Gastroesophageal sphincter (tissue), 4 donors: ENCODE results near the gene MFAP2. TPM values are rescaled to one million over a fixed set of nuclear protein-coding genes. Genes with fewer than 3 reads are reported as not detected.
A peak's percentile ranks its signal among the peaks of the same experiment; 100 is the strongest.
"Not testable (repeated sequence)": the region's sequence is repeated elsewhere in the genome, so short reads cannot be mapped to it uniquely, and the experiment has no call there.

Experiments used
- ATAC-seq: fragments of 150-250 bp; one replicate; pipeline ENCODE4 v1.9.1; 2016; ENCODE audit warnings: mild to moderate bottlenecking, moderate library complexity
- H3K27ac ChIP-seq, 4 donors: fragments of 200-600 bp; sonication (generic) in 3 of 4; 1 replicate in 3 of 4; 2 replicates in 1 of 4; pipeline ENCODE4 v1.5.1; 2016 to 2019
- H3K27me3 ChIP-seq: fragments of 200-600 bp; sonication (generic); one replicate; pipeline ENCODE4 v1.5.1; 2019
- H3K36me3 ChIP-seq, 2 donors: fragments of 200-600 bp; sonication (generic); one replicate each; pipeline ENCODE4 v1.5.1; 2019; ENCODE audit warnings: control low read depth in 1 of 2
- H3K4me1 ChIP-seq, 3 donors: fragments of 200-600 bp; sonication (generic); 1 replicate in 2 of 3; 2 replicates in 1 of 3; pipeline ENCODE4 v1.5.1; 2016 to 2019; ENCODE audit warnings: control low read depth in 2 of 3
- H3K4me3 ChIP-seq, 2 donors: fragments of 200-600 bp; sonication (generic); one replicate each; pipeline ENCODE4 v1.5.1; 2019; ENCODE audit warnings: mild to moderate bottlenecking in 1 of 2, moderate library complexity in 1 of 2
- H3K9me3 ChIP-seq, 3 donors: fragments of 200-600 bp; sonication (generic); one replicate each; pipeline ENCODE4 v1.5.1; 2017 to 2019; ENCODE audit warnings: control low read depth in 2 of 3
- CTCF ChIP-seq, 4 experiments: fragments of 200-600 bp in 2 of 4; fragments of 450-650 bp in 2 of 4; sonication (generic) in 1 of 4; IDR thresholded peaks; one replicate each; pipeline ENCODE4 v1.5.1; 2017 to 2019; ENCODE audit warnings: antibody characterized with exemption in 4 of 4, mild to moderate bottlenecking in 2 of 4, moderate library complexity in 2 of 4
- EP300 ChIP-seq: sonication (generic); formaldehyde crosslinking; IDR thresholded peaks from one replicate; pipeline ENCODE4 v1.6.1; 2017; ENCODE audit warnings: antibody characterized with exemption, mild to moderate bottlenecking
- POLR2A ChIP-seq, 2 donors: fragments of 450-650 bp; IDR thresholded peaks; one replicate each; pipeline ENCODE4 v1.6.1; 2017; ENCODE audit warnings: antibody characterized with exemption in 2 of 2, mild to moderate bottlenecking in 2 of 2, moderate library complexity in 1 of 2
- POLR2AphosphoS5 ChIP-seq: sonication (generic); formaldehyde crosslinking; IDR thresholded peaks from one replicate; pipeline ENCODE4 v1.6.1; 2017; ENCODE audit warnings: antibody characterized with exemption
- WGBS, 2 donors: methylation state at CpG; one replicate each; pipeline ENCODE4 v1.1.5; 2018; ENCODE audit warnings: low coverage in 1 of 2; 5-methylcytosine and 5-hydroxymethylcytosine counted together
- total RNA-seq, 4 donors: library from RNA; depleted of rRNA; stranded (reverse); fragments of >200 nt; gene quantifications; one replicate each; pipeline ENCODE4 v1.1.0, GENCODE V29; 2016

Gene MFAP2
- total RNA-seq, 4 donors from 2014 or later = 4.2 to 12.1 (median 7.2) TPM

- Histone ChIP-seq H3K4me3 (no peak overlapping the region), H3K27me3 (no peaks in the 10 kb centered on the region), H3K36me3 (peaks cover 0 to 99% of the 10 kb centered on the region in 2 donors), H3K4me1 (no peaks in the 10 kb centered on the region), H3K27ac (no peak overlapping the region), H3K9me3 (no peaks in the 10 kb centered on the region)
- WGBS, 2 donors = 94 to 100% methylated on average over 7 to 17 of the region's 19 CpGs
- no peak for ATAC-seq
- TF ChIP-seq CTCF (IDR thresholded peaks at IDR 0.05) = no peak
- TF ChIP-seq EP300 = no peak
- TF ChIP-seq POLR2AphosphoS5 = no peak
- TF ChIP-seq POLR2A (IDR thresholded peaks at IDR 0.05) = no peak
Measured at GRCh38 chr1:16944038-16944437, 36.4 kb downstream of the MFAP2 start.

DNA sequence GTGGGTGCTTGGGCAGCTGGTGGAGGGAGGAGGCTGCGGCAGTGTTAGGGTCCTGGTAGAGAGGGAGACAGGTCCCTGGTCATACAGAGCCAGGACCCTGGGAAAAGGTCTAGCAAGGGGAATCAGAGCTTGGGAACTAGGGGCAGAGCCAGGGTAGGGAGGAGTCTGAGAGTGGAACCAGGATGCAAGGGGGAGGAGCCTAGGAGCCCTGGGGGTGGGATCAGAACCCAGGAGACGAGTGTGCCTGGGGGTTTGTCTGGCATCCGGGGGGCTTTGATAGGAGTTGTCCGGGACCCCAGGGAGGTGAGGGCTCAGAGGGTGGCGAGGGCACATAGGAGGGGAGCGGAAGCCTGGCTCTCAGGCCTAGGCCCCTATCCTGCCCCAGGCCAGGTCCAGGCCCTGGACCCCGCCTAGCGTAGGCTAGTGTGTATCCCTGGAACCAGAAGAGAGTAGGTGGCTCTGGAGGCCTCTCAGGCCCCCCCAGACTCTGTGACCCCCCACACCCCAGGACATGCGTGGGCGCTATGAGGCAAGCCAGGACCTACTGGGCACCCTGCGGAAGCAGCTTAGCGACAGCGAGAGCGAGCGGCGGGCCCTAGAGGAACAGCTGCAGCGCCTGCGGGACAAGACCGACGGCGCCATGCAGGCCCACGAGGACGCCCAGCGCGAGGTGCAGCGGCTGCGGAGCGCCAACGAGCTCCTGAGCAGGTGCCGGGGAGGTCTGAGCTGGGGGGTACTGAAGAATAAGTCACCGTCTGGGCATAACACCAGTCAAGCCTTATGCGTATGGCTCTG, 40.8 kb downstream of the MFAP2 start:
- not testable (repeated sequence) for H3K9me3 ChIP-seq, H3K4me1 ChIP-seq, H3K4me3 ChIP-seq, H3K27ac ChIP-seq, H3K27me3 ChIP-seq
- ATAC-seq = peak; percentile 19
- WGBS, 2 donors = 89% methylated on average over 14 to 16 of the region's 32 CpGs
- peaks cover 0 to 100% of the 10 kb centered on the region in 2 donors for H3K36me3 ChIP-seq

- no peak for ATAC-seq
- Histone ChIP-seq H3K27me3 (no peaks in the 10 kb centered on the region), H3K9me3 (no peaks in the 10 kb centered on the region), H3K4me1 (no peaks in the 10 kb centered on the region), H3K27ac (no peak overlapping the region), H3K4me3 (peak overlapping the region in 1 of 2 donors; percentile 11), H3K36me3 (peaks cover 0 to 100% of the 10 kb centered on the region in 2 donors)
- TF ChIP-seq EP300 (no peak), POLR2A (IDR thresholded peaks at IDR 0.05) (no peak), POLR2AphosphoS5 (no peak), CTCF (IDR thresholded peaks at IDR 0.05) (no peak)
- WGBS, 2 donors = 63 to 79% methylated on average over 9 to 10 of the region's 51 CpGs
Measured at GRCh38 chr1:16938351-16939321, 41.8 kb downstream of the MFAP2 start.

DNA sequence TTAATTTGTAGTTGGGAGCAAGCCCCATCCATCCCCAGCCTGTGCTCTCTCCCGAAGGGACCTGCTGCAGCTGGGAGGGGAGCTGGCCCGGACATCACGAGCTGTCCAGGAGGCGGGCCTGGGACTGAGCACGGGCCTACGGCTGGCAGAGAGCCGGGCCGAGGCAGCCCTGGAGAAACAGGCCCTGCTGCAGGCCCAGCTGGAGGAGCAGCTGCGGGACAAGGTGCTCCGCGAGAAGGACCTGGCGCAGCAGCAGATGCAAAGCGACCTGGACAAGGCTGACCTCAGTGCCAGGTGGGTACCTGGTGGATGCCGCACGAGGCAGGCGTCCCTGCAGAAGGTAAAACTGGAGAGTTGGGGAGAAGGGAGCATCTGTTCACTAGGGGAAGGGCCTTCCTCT, 43.8 kb downstream of the MFAP2 start:
- H3K27me3 ChIP-seq, H3K9me3 ChIP-seq, ATAC-seq, H3K4me1 ChIP-seq, H3K4me3 ChIP-seq, H3K27ac ChIP-seq: not testable (repeated sequence)
- peaks cover 0 to 100% of the 10 kb centered on the region in 2 donors for H3K36me3 ChIP-seq
- 84% methylated on average over 3 of the region's 16 CpGs; no CpG with 5 or more reads in 1 of the 2 donors for WGBS, 2 donors

GRCh38 chr1:16933945-16934344, 46.5 kb downstream of the MFAP2 start:
- peaks cover 0 to 95% of the 10 kb centered on the region in 2 donors for H3K36me3 ChIP-seq

DNA sequence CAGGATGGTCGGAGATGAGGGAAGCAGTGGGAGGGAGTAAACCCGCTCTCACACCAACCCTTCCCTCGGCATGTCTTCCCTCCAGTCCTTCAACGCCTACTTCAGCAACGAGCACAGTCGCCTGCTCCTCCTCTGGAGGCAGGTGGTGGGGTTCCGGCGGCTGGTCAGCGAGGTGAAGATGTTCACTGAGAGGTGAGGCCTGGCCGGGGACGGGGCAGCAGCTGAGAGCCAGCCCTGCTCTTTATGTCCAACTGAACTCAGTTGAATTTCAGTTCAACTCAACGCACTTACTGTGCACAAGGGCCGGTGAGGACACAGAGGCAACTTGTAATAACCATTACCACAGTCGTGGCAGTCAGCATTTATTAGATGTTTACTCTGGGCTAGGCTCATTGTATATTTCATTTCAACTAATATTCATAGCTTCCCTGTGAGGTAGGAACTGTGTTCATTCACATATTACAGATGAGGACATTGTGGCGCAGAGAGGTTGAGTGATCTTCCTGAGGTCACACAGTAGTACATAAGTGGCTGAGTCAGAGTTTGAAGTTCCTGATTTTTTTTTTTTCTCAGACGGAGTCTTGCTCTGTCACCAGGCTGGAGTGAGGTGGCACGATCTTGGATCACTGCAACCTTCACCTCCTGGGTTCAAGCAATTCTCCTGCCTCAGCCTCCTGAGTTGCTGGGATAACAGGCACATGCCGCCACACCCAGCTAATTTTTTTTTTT, 49.0 kb downstream of the MFAP2 start:
- peaks cover 0 to 69% of the 10 kb centered on the region in 2 donors for H3K36me3 ChIP-seq
- not testable (repeated sequence) for H3K4me1 ChIP-seq, H3K27me3 ChIP-seq, H3K4me3 ChIP-seq, ATAC-seq, H3K27ac ChIP-seq, H3K9me3 ChIP-seq
- WGBS, 2 donors = 83% methylated on average over 7 to 16 of the region's 18 CpGs

More at GRCh38 chr1:16933945-16934344, 46.5 kb downstream of the MFAP2 start:
- not testable (repeated sequence) for H3K27me3 ChIP-seq, H3K27ac ChIP-seq, H3K4me1 ChIP-seq, H3K4me3 ChIP-seq, ATAC-seq, H3K9me3 ChIP-seq

DNA sequence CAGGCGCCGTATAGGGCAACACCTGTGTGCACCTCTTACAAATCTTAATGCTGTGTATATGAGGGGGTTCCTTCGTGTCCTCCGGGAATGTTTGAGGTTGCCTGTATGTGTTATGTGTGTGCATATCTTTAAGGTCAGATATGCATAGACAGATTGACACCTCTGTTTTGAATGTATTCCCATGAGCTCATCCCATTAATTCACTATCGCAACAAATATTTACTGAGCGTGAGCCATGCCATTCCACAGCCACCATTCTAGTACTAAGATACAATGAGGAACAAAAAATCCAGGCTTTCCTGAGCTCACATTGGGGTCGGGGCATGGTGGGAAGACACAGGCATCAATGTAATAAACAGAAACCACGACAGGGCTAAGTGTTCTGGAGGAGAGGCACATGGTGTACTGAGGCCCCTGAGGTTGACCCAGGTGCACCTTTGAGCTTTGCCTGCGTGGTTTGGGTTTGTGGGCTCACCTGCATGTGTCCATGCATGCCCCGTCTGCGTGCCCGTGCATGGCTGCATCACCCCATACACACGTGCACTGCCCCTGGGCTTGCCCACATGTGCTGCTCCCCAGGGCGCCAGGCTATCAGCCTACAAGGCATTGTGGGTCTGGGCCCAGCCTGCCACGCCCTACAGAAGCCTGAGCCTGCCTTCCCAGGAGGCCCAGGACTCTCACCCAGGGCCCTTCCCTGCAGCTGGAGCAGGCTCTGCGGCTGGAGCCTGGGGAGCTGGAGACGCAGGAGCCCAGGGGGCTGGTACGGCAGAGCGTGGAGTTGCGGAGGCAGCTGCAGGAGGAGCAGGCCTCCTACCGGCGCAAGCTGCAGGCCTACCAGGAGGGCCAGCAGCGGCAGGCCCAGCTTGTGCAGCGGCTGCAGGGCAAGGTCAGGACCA, 51.0 kb downstream of the MFAP2 start:
- H3K4me3 ChIP-seq, H3K9me3 ChIP-seq, H3K4me1 ChIP-seq, H3K27ac ChIP-seq, H3K27me3 ChIP-seq, ATAC-seq: not testable (repeated sequence)
- WGBS, 2 donors = 79 to 81% methylated on average over 4 to 13 of the region's 24 CpGs
- peaks cover 0 to 49% of the 10 kb centered on the region in 2 donors for H3K36me3 ChIP-seq
